GM23338 (cell line): ENCODE measurements around the gene TFDP1. TPM values are rescaled to one million over a fixed set of nuclear protein-coding genes. Genes with fewer than 3 reads are reported as not detected.

Experiments
- ATAC-seq: fragments of 200-7000 bp; cut with Tn5 transposase; 3 replicates; pipeline ENCODE4 v1.9.1; 2020
- DNase-seq: peaks from one replicate; pipeline ENCODE4 v3.0.0-alpha.2; 2015; ENCODE audit warnings: low spot score
- H2AFZ ChIP-seq: fragments of 200-600 bp; sonication (generic); 2 replicates; pipeline ENCODE4 v1.8.0; 2016; ENCODE audit warnings: antibody characterized with exemption, mild to moderate bottlenecking, moderate library complexity
- H3F3A ChIP-seq: fragments of 200-600 bp; sonication (generic); replicated peaks from 2 replicates; pipeline ENCODE4 v1.8.0; 2017; ENCODE audit warnings: antibody characterized with exemption, mixed run types, low read depth
- H3K27ac ChIP-seq: fragments of 200-600 bp; sonication (generic); 2 replicates; pipeline ENCODE4 v1.6.1; 2016; ENCODE audit warnings: low read depth
- H3K27me3 ChIP-seq: fragments of 200-600 bp; sonication (generic); 2 replicates; pipeline ENCODE4 v1.8.0; 2016; ENCODE audit warnings: mild to moderate bottlenecking, mixed run types, moderate library complexity; ENCODE audit not compliant: insufficient read depth
- H3K36me3 ChIP-seq: fragments of 200-600 bp; sonication (generic); 2 replicates; pipeline ENCODE4 v1.8.0; 2016; ENCODE audit warnings: mild to moderate bottlenecking; ENCODE audit not compliant: insufficient read depth
- H3K4me1 ChIP-seq: fragments of 200-600 bp; sonication (generic); 2 replicates; pipeline ENCODE4 v1.8.0; 2016; ENCODE audit warnings: mild to moderate bottlenecking, moderate library complexity; ENCODE audit not compliant: insufficient read depth
- H3K4me2 ChIP-seq: fragments of 200-600 bp; sonication (generic); 2 replicates; pipeline ENCODE4 v1.7.1; 2017; ENCODE audit warnings: mixed run types
- H3K4me3 ChIP-seq: fragments of 200-600 bp; sonication (generic); 2 replicates; pipeline ENCODE4 v1.6.1; 2016; ENCODE audit warnings: mixed run types
- H3K79me2 ChIP-seq: fragments of 200-600 bp; sonication (generic); replicated peaks from 2 replicates; pipeline ENCODE4 v1.8.0; 2017; ENCODE audit warnings: mild to moderate bottlenecking; ENCODE audit not compliant: insufficient read depth
- H3K9me2 ChIP-seq: fragments of 200-600 bp; sonication (generic); 2 replicates; pipeline ENCODE4 v1.8.0; 2017; ENCODE audit not compliant: insufficient read depth
- H4K20me1 ChIP-seq: fragments of 200-600 bp; sonication (generic); replicated peaks from 2 replicates; pipeline ENCODE4 v1.8.0; 2017; ENCODE audit warnings: mild to moderate bottlenecking; ENCODE audit not compliant: insufficient read depth
- H3K27ac Mint-ChIP-seq: 2 replicates; pipeline ENCODE4 v1.8.0; 2020; ENCODE audit warnings: inconsistent platforms, mild to moderate bottlenecking, moderate library complexity, mixed read lengths
- H3K27me3 Mint-ChIP-seq: 3 replicates; pipeline ENCODE4 v1.8.0; 2022; ENCODE audit warnings: low read depth, mild to moderate bottlenecking, moderate library complexity, mixed read lengths, inconsistent platforms; ENCODE audit not compliant: insufficient read depth, poor library complexity
- H3K36me3 Mint-ChIP-seq: 3 replicates; pipeline ENCODE4 v1.8.0; 2021; ENCODE audit warnings: low read depth, mild to moderate bottlenecking, inconsistent platforms, moderate library complexity, mixed read lengths
- H3K4me1 Mint-ChIP-seq: 3 replicates; pipeline ENCODE4 v1.8.0; 2020; ENCODE audit warnings: mild to moderate bottlenecking, inconsistent platforms, mixed read lengths
- H3K4me3 Mint-ChIP-seq: 3 replicates; pipeline ENCODE4 v1.8.0; 2021; ENCODE audit warnings: moderate library complexity, mild to moderate bottlenecking, inconsistent platforms, mixed read lengths
- H3K9me3 Mint-ChIP-seq: 3 replicates; pipeline ENCODE4 v1.8.0; 2020; ENCODE audit warnings: moderate library complexity, mild to moderate bottlenecking, inconsistent platforms, mixed read lengths
- CREB1 ChIP-seq: fragments of 250-450 bp; sonication (Bioruptor Pico); IDR thresholded peaks from 2 replicates; pipeline ENCODE4 v1.5.0; 2020; ENCODE audit warnings: low read depth, mild to moderate bottlenecking, moderate library complexity
- CTCF ChIP-seq, 2 experiments: fragments of 200-600 bp in 1 of 2; sonication (generic) in 1 of 2; conservative IDR thresholded peaks; 2 replicates each; pipeline versions ENCODE4 v1.5.1 to v1.6.1; 2016 to 2017; ENCODE audit warnings: antibody characterized with exemption in 2 of 2, low read depth in 2 of 2, mild to moderate bottlenecking in 2 of 2, moderate library complexity in 1 of 2
- ETS1 ChIP-seq: IDR thresholded peaks from 2 replicates; pipeline ENCODE4 v1.6.1; 2016; ENCODE audit warnings: antibody characterized with exemption
- EZH2 ChIP-seq: fragments of 200-600 bp; sonication (generic); IDR thresholded peaks from one replicate; pipeline ENCODE4 v1.8.0; 2017; ENCODE audit warnings: antibody characterized with exemption, mild to moderate bottlenecking, low read depth; ENCODE audit not compliant: unreplicated experiment
- EZH2phosphoT487 ChIP-seq: fragments of 200-600 bp; sonication (generic); IDR thresholded peaks from one replicate; pipeline ENCODE4 v1.8.1; 2018; ENCODE audit warnings: antibody characterized with exemption; ENCODE audit not compliant: unreplicated experiment
- JUNB ChIP-seq: IDR thresholded peaks from one replicate; pipeline ENCODE4 v1.6.1; 2016; ENCODE audit warnings: antibody characterized with exemption; ENCODE audit not compliant: unreplicated experiment
- NANOG ChIP-seq: IDR thresholded peaks from 2 replicates; pipeline ENCODE4 v1.6.1; 2016; ENCODE audit warnings: antibody characterized with exemption, borderline replicate concordance
- POLR2AphosphoS5 ChIP-seq: IDR thresholded peaks from 2 replicates; pipeline ENCODE4 v1.6.1; 2016; ENCODE audit warnings: antibody characterized with exemption, low read depth
- REST ChIP-seq: IDR thresholded peaks from one replicate; pipeline ENCODE4 v1.6.1; 2018; ENCODE audit warnings: antibody characterized with exemption; ENCODE audit not compliant: unreplicated experiment
- STAT1 ChIP-seq: IDR thresholded peaks from one replicate; pipeline ENCODE4 v1.6.1; 2016; ENCODE audit warnings: antibody characterized with exemption; ENCODE audit not compliant: unreplicated experiment
- ZNF114 ChIP-seq: fragments of 250-450 bp; sonication (Bioruptor Pico); IDR thresholded peaks from 2 replicates; pipeline ENCODE4 v1.5.0; 2020; ENCODE audit warnings: mild to moderate bottlenecking, moderate library complexity
- ZNF331 ChIP-seq: fragments of 250-450 bp; sonication (Bioruptor Pico); IDR thresholded peaks from 2 replicates; pipeline ENCODE4 v1.5.0; 2020; ENCODE audit warnings: low read depth, mild to moderate bottlenecking, moderate library complexity
- ZNF462 ChIP-seq: fragments of 250-450 bp; sonication (Bioruptor Pico); IDR thresholded peaks from 2 replicates; pipeline ENCODE4 v1.5.0; 2020; ENCODE audit warnings: mild to moderate bottlenecking, moderate library complexity
- polyA plus RNA-seq: library from polyadenylated mRNA; unstranded; fragments of >200 nt; fragmentation: Nextera tagmentation; extraction: Ambion mirVana; gene quantifications from 2 replicates; pipeline ENCODE4 v1.2.1, GENCODE V29; 2016
- total RNA-seq: library from RNA; depleted of rRNA; stranded (reverse); fragments of >200 nt; shearing (Covaris generic); gene quantifications from 2 replicates; pipeline ENCODE4 v1.2.3, GENCODE V29; 2014

TFDP1 gene
- total and polyA plus RNA-seq, 2 experiments from 2014 or later = 42.9 to 80.0 TPM

GRCh38 chr13:113557013-113557412, 27.5 kb upstream of the TFDP1 start:
- Mint-ChIP-seq H3K27me3 (peaks cover 11% of the 10 kb centered on the region), H3K36me3 (no peaks in the 10 kb centered on the region; the same call in 1 of the 3 replicates), H3K4me1 (peaks cover 15% of the 10 kb centered on the region), H3K4me3 (no peak overlapping the region), H3K9me3 (no peaks in the 10 kb centered on the region; the same call in 2 of the 3 replicates), H3K27ac (no peak overlapping the region)
- H3F3A ChIP-seq = no peaks in the 10 kb centered on the region
- ATAC-seq (no peak), DNase-seq (no peak)
- TF ChIP-seq NANOG (no peak), EZH2 (no peak), STAT1 (no peak), ZNF114 (CRISPR knock-in tag) (no peak), POLR2AphosphoS5 (no peak), JUNB (no peak), ETS1 (no peak), CTCF (conservative IDR thresholded peaks at IDR 0.05; ENCODE audit: low read depth in 2 of 2) (no peak), CREB1 (no peak), EZH2phosphoT487 (no peak), ZNF331 (CRISPR knock-in tag) (no peak), REST (no peak), ZNF462 (CRISPR knock-in tag) (no peak)
- no peak overlapping the region for H3K27ac ChIP-seq
- H4K20me1 ChIP-seq = peaks cover 3% of the 10 kb centered on the region; the same call in 1 of the 2 replicates
- H3K79me2 ChIP-seq = no peaks in the 10 kb centered on the region
- no peak overlapping the region for H2AFZ ChIP-seq
- no peaks in the 10 kb centered on the region for H3K4me1 ChIP-seq
- no peaks in the 10 kb centered on the region for H3K36me3 ChIP-seq
- H3K9me2 ChIP-seq = no peaks in the 10 kb centered on the region
- no peak overlapping the region for H3K4me3 ChIP-seq
- H3K27me3 ChIP-seq = no peaks in the 10 kb centered on the region
- no peak overlapping the region for H3K4me2 ChIP-seq
